B cell (primary cell): ENCODE data around the gene CNN1. TPM values are rescaled to one million over a fixed set of nuclear protein-coding genes. Genes with fewer than 3 reads are reported as not detected.

Experiments used
- ATAC-seq: fragments of 200-7000 bp; cut with Tn5 transposase; one replicate; pipeline ENCODE4 v1.10.0; 2021; ENCODE audit warnings: low read depth, mild to moderate bottlenecking, moderate number of reproducible peaks, moderate library complexity
- CTCF ChIA-PET: fragments of 350-600 bp; sonication (Branson Sonifier 250); formaldehyde crosslinking; loops from one replicate; lab custom pipeline; 2021; ENCODE audit warnings: antibody characterized with exemption, inconsistent platforms; lab: Charles Lee
- POLR2A ChIA-PET: fragments of 350-600 bp; sonication (Branson Sonifier 250); formaldehyde crosslinking; loops from one replicate; lab custom pipeline; 2021; ENCODE audit warnings: antibody characterized with exemption; lab: Charles Lee
- DNase-seq: peaks from one replicate; pipeline ENCODE4 v3.0.0; 2013
- H2AFZ ChIP-seq: 2 replicates; pipeline ENCODE4 v1.6.1; 2012; ENCODE audit warnings: mild to moderate bottlenecking, low read depth, low read length; ENCODE audit not compliant: insufficient read depth, poor library complexity, severe bottlenecking
- H3K27ac ChIP-seq, 2 donors: 1 replicate in 1 of 2; 2 replicates in 1 of 2; pipeline ENCODE4 v1.5.1; 2012 to 2013; ENCODE audit warnings: low read length in 2 of 2, mild to moderate bottlenecking in 2 of 2, moderate library complexity in 1 of 2
- H3K27me3 ChIP-seq, 4 experiments: fragments of 200-600 bp in 1 of 4; sonication (generic) in 1 of 4; replicated peaks in 1 of 4; 1 replicate in 2 of 4; 2 replicates in 2 of 4; pipeline versions ENCODE4 v1.6.1 to v1.7.0; 2013 to 2016; ENCODE audit warnings: low read length in 3 of 4, mild to moderate bottlenecking in 2 of 4, mixed read lengths in 1 of 4, moderate library complexity in 1 of 4; ENCODE audit not compliant: insufficient read depth in 4 of 4, control insufficient read depth in 3 of 4; ENCODE audit errors: control extremely low read depth in 1 of 4
- H3K36me3 ChIP-seq, 2 experiments: replicated peaks in 1 of 2; 1 replicate in 1 of 2; 2 replicates in 1 of 2; pipeline versions ENCODE4 v1.6.1 to v1.7.1; 2013; ENCODE audit warnings: low read length in 1 of 2; ENCODE audit not compliant: insufficient read depth in 2 of 2, control insufficient read depth in 1 of 2; ENCODE audit errors: control extremely low read depth in 1 of 2, extremely low read depth in 1 of 2
- H3K4me1 ChIP-seq, 2 donors: fragments of 200-600 bp in 1 of 2; sonication (generic) in 1 of 2; 1 replicate in 1 of 2; 2 replicates in 1 of 2; pipeline versions ENCODE4 v1.5.1 to v1.6.1; 2013 to 2017; ENCODE audit warnings: low read length in 2 of 2; ENCODE audit not compliant: control insufficient read depth in 2 of 2, insufficient read depth in 2 of 2
- H3K4me2 ChIP-seq: replicated peaks from 2 replicates; pipeline ENCODE3; 2012; ENCODE audit warnings: mild to moderate bottlenecking, low read depth, low read length; ENCODE audit not compliant: poor library complexity, severe bottlenecking
- H3K4me3 ChIP-seq, 5 experiments: fragments of 200-600 bp in 1 of 5; sonication (generic) in 1 of 5; 1 replicate in 3 of 5; 2 replicates in 2 of 5; pipeline versions ENCODE4 v1.5.1 to v1.7.0; 2011 to 2016; ENCODE audit warnings: low read length in 4 of 5, mild to moderate bottlenecking in 4 of 5, low read depth in 2 of 5, control low read depth in 1 of 5, moderate library complexity in 1 of 5; ENCODE audit not compliant: insufficient read depth in 1 of 5; ENCODE audit errors: control extremely low read depth in 1 of 5, extremely low read depth in 1 of 5
- H3K79me2 ChIP-seq: fragments of 200-600 bp; sonication (generic); one replicate; pipeline ENCODE4 v1.6.0; 2016; ENCODE audit warnings: low read length; ENCODE audit not compliant: control insufficient read depth, insufficient read depth
- H3K9ac ChIP-seq: fragments of 200-600 bp; sonication (generic); 2 replicates; pipeline ENCODE4 v1.6.1; 2017; ENCODE audit warnings: mild to moderate bottlenecking, low read length, moderate library complexity
- H3K9me3 ChIP-seq, 3 donors: one replicate each; pipeline versions ENCODE4 v1.6.1 to v1.7.1; 2013; ENCODE audit warnings: low read length in 2 of 3; ENCODE audit not compliant: control insufficient read depth in 2 of 3, insufficient read depth in 1 of 3; ENCODE audit errors: control extremely low read depth in 1 of 3
- H4K20me1 ChIP-seq: 2 replicates; pipeline ENCODE4 v1.6.0; 2012; ENCODE audit warnings: mild to moderate bottlenecking, low read length; ENCODE audit not compliant: insufficient read depth, control insufficient read depth, poor library complexity, severe bottlenecking
- H3K27ac Mint-ChIP-seq: one replicate; pipeline ENCODE4 v1.8.0; 2021; ENCODE audit warnings: mixed read lengths
- H3K27me3 Mint-ChIP-seq: one replicate; pipeline ENCODE4 v1.8.0; 2021; ENCODE audit warnings: mixed read lengths
- H3K4me1 Mint-ChIP-seq: one replicate; pipeline ENCODE4 v1.8.0; 2021; ENCODE audit warnings: mixed read lengths
- H3K4me3 Mint-ChIP-seq: one replicate; pipeline ENCODE4 v1.8.0; 2021; ENCODE audit warnings: mixed read lengths
- H3K9me3 Mint-ChIP-seq: one replicate; pipeline ENCODE4 v1.8.0; 2022; ENCODE audit warnings: mixed read lengths; ENCODE audit not compliant: insufficient read depth
- CTCF ChIP-seq: fragments of 200-600 bp; IDR thresholded peaks from one replicate; pipeline ENCODE4 v1.8.0; 2022; ENCODE audit warnings: antibody characterized with exemption, mild to moderate bottlenecking
- EZH2 ChIP-seq: IDR thresholded peaks from 2 replicates; pipeline ENCODE4 v1.6.1; 2012; ENCODE audit warnings: borderline replicate concordance, low read depth, mild to moderate bottlenecking, moderate library complexity, low read length; ENCODE audit not compliant: insufficient read depth, poor library complexity, severe bottlenecking
- WGBS: methylation state at CpG from one replicate; pipeline ENCODE4 v1.1.5; 2013; ENCODE audit warnings: missing lambda C conversion rate; ENCODE audit not compliant: insufficient coverage; 5-methylcytosine and 5-hydroxymethylcytosine counted together
- intact Hi-C: fragments of 100-400 bp; cut with micrococcal nuclease; formaldehyde crosslinking; loops from one replicate; pipeline ENCODE4 v1.10.0; 2022
- polyA plus RNA-seq: library from polyadenylated mRNA; depleted of rRNA; stranded (reverse); fragments of >200 nt; gene quantifications from 2 replicates; pipeline ENCODE4 v1.2.3, GENCODE V29; 2012
- total RNA-seq, 2 donors: library from RNA; stranded (reverse); fragments of 120-200 nt in 1 of 2; gene quantifications; 1 replicate in 1 of 2; 2 replicates in 1 of 2; pipeline versions ENCODE4 v1.2.3 to v1.2.4, GENCODE V29; 2013 to 2022

The CNN1 gene
- total and polyA plus RNA-seq, 2 donors (not counting 1 experiment from before 2014, with no cell fraction given) = not detected

GRCh38 chr19:11556634-11557420 lies 18.2 kb downstream of the CNN1 start:
- POLR2A ChIA-PET = interaction anchor here (0.6 to 0.7 kb wide), 4 partner anchors 11 to 754 kb away, joined by 3 to 6 read pairs (median 4); no protein-coding TSS in a partner anchor
- H3K4me3 ChIP-seq = no peak overlapping the region
- peak overlapping the region; percentile 10 for H3K27ac Mint-ChIP-seq

More at GRCh38 chr19:11556634-11557420, 18.2 kb downstream of the CNN1 start:
- ATAC-seq (no peak), DNase-seq (no peak)
- H3K4me2 ChIP-seq = no peak overlapping the region
- H2AFZ ChIP-seq = no peak overlapping the region
- H3K9me3 Mint-ChIP-seq = no peaks in the 10 kb centered on the region
- peaks cover 37% of the 10 kb centered on the region for H3K79me2 ChIP-seq
- H3K27me3 Mint-ChIP-seq = no peaks in the 10 kb centered on the region
- no peak overlapping the region for H3K27ac ChIP-seq
- intact Hi-C loops = no loop called here
- H3K4me1 Mint-ChIP-seq = peaks cover 63% of the 10 kb centered on the region
- peaks cover 41 to 74% of the 10 kb centered on the region in 2 donors for H3K4me1 ChIP-seq
- H4K20me1 ChIP-seq = peaks cover 37% of the 10 kb centered on the region
- H3K9me3 ChIP-seq = no peaks in the 10 kb centered on the region
- H3K27me3 ChIP-seq = no peaks in the 10 kb centered on the region
- CTCF ChIA-PET = interaction anchor here (0.6 to 10.7 kb wide), 5 partner anchors 21 to 504 kb away, joined by 3 to 289 read pairs (median 3); no protein-coding TSS in a partner anchor
- 90% methylated on average over 2 of the region's 4 CpGs for WGBS
- peak overlapping the region; percentile 18 for H3K4me3 Mint-ChIP-seq
- H3K9ac ChIP-seq = no peak overlapping the region
- peaks cover 0 to 33% of the 10 kb centered on the region in 2 experiments for H3K36me3 ChIP-seq
- TF ChIP-seq EZH2 = no peak
- no peak for TF ChIP-seq CTCF
